HEK293 (cell line): ENCODE data around the gene STAT2.
A peak's percentile ranks its signal among the peaks of the same experiment; 100 is the strongest.

Source experiments
- CTCF ChIA-PET: fragments of 350-600 bp; formaldehyde crosslinking; extraction: SDS; loops from one replicate; lab custom pipeline; 2021; ENCODE audit warnings: antibody characterized with exemption; lab: Yijun Ruan, JAX
- POLR2A ChIA-PET: fragments of 300-600 bp; formaldehyde crosslinking; extraction: SDS; loops from one replicate; lab custom pipeline; 2020; ENCODE audit warnings: antibody characterized with exemption, inconsistent platforms; lab: Yijun Ruan, JAX
- H3K27ac ChIP-seq: fragments of 200-500 bp; sonication (Bioruptor generic); 2 replicates; pipeline ENCODE4 v1.5.1; 2014; ENCODE audit warnings: low read depth, low read length, control low read depth, inconsistent platforms; ENCODE audit errors: extremely low read depth
- H3K36me3 ChIP-seq, 2 experiments: fragments of 200-500 bp in 1 of 2; sonication (Bioruptor generic) in 1 of 2; 1 replicate in 1 of 2; 2 replicates in 1 of 2; pipeline ENCODE4 v1.5.1; 2014 to 2017; ENCODE audit warnings: inconsistent platforms in 2 of 2, low read length in 2 of 2; ENCODE audit not compliant: control insufficient read depth in 2 of 2, insufficient read depth in 1 of 2
- H3K4me1 ChIP-seq: fragments of 200-500 bp; sonication (Bioruptor generic); 2 replicates; pipeline ENCODE4 v1.5.1; 2014; ENCODE audit warnings: mild to moderate bottlenecking, low read length, inconsistent platforms; ENCODE audit not compliant: control insufficient read depth, insufficient read depth
- H3K4me3 ChIP-seq: 2 replicates; pipeline ENCODE4 v1.5.1; 2011; ENCODE audit warnings: low read depth, mild to moderate bottlenecking, control low read depth, low read length, moderate library complexity
- H3K9me3 ChIP-seq: fragments of 200-500 bp; sonication (Bioruptor generic); 2 replicates; pipeline ENCODE4 v1.5.1; 2014; ENCODE audit warnings: low read depth, low read length, inconsistent platforms; ENCODE audit not compliant: control insufficient read depth, insufficient read depth
- GLIS1 ChIP-seq: fragments of 450-650 bp; formaldehyde crosslinking; IDR thresholded peaks from 2 replicates; pipeline ENCODE4 v1.5.1; 2016; ENCODE audit warnings: missing biosample characterization, missing genetic modification characterization
- GLIS2 ChIP-seq: fragments of 450-650 bp; formaldehyde crosslinking; IDR thresholded peaks from 2 replicates; pipeline ENCODE4 v1.5.1; 2016; ENCODE audit warnings: missing biosample characterization, missing genetic modification characterization
- HOXC10 ChIP-seq: sonication (generic); formaldehyde crosslinking; IDR thresholded peaks from 2 replicates; pipeline ENCODE4 v1.8.1; 2023; ENCODE audit warnings: mild to moderate bottlenecking, missing genetic modification reagents
- KLF1 ChIP-seq: fragments of 450-650 bp; formaldehyde crosslinking; IDR thresholded peaks from 2 replicates; pipeline ENCODE4 v1.5.1; 2016; ENCODE audit warnings: missing biosample characterization, missing genetic modification characterization
- MYNN ChIP-seq: fragments of 450-650 bp; formaldehyde crosslinking; IDR thresholded peaks from 2 replicates; pipeline ENCODE4 v1.5.1; 2016; ENCODE audit warnings: missing biosample characterization, missing genetic modification characterization, borderline replicate concordance
- MZF1 ChIP-seq: fragments of 450-650 bp; formaldehyde crosslinking; IDR thresholded peaks from 2 replicates; pipeline ENCODE4 v1.5.1; 2017; ENCODE audit warnings: missing biosample characterization, missing genetic modification characterization, borderline replicate concordance
- PATZ1 ChIP-seq: fragments of 450-650 bp; formaldehyde crosslinking; IDR thresholded peaks from 2 replicates; pipeline ENCODE4 v1.5.1; 2016; ENCODE audit warnings: missing biosample characterization, missing genetic modification characterization
- PRDM10 ChIP-seq: fragments of 450-650 bp; formaldehyde crosslinking; IDR thresholded peaks from 2 replicates; pipeline ENCODE4 v1.5.1; 2016; ENCODE audit warnings: missing biosample characterization, missing genetic modification characterization
- WT1 ChIP-seq: fragments of 450-650 bp; formaldehyde crosslinking; IDR thresholded peaks from 2 replicates; pipeline ENCODE4 v1.5.1; 2016; ENCODE audit warnings: missing biosample characterization, missing genetic modification characterization
- YY1 ChIP-seq: fragments of 450-650 bp; formaldehyde crosslinking; IDR thresholded peaks from 2 replicates; pipeline ENCODE4 v1.5.1; 2018; ENCODE audit warnings: missing biosample characterization, missing genetic modification characterization
- ZBTB17 ChIP-seq: fragments of 450-650 bp; formaldehyde crosslinking; IDR thresholded peaks from 2 replicates; pipeline ENCODE4 v1.5.1; 2016; ENCODE audit warnings: missing biosample characterization, missing genetic modification characterization
- ZBTB20 ChIP-seq: fragments of 450-650 bp; formaldehyde crosslinking; IDR thresholded peaks from 2 replicates; pipeline ENCODE4 v1.5.1; 2016; ENCODE audit warnings: missing biosample characterization, missing genetic modification characterization
- ZFHX2 ChIP-seq: fragments of 450-650 bp; formaldehyde crosslinking; conservative IDR thresholded peaks from 2 replicates; pipeline ENCODE4 v1.5.1; 2016; ENCODE audit warnings: missing biosample characterization, missing genetic modification characterization
- ZNF23 ChIP-seq: fragments of 450-650 bp; formaldehyde crosslinking; IDR thresholded peaks from 2 replicates; pipeline ENCODE4 v1.5.1; 2016; ENCODE audit warnings: missing biosample characterization, missing genetic modification characterization, borderline replicate concordance
- ZNF561 ChIP-seq: fragments of 450-650 bp; IDR thresholded peaks from 2 replicates; pipeline ENCODE4 v1.5.1; 2018; ENCODE audit warnings: missing biosample characterization, missing genetic modification characterization, borderline replicate concordance
- ZNF585B ChIP-seq: fragments of 450-650 bp; formaldehyde crosslinking; IDR thresholded peaks from 2 replicates; pipeline ENCODE4 v1.5.1; 2016; ENCODE audit warnings: missing biosample characterization, missing genetic modification characterization
- ZNF600 ChIP-seq: fragments of 450-650 bp; formaldehyde crosslinking; IDR thresholded peaks from 2 replicates; pipeline ENCODE4 v1.5.1; 2016; ENCODE audit warnings: missing biosample characterization, missing genetic modification characterization
- TF ChIP-seq, protein P1 (sequence below): fragments of 450-650 bp; formaldehyde crosslinking; conservative IDR thresholded peaks from 2 replicates; pipeline ENCODE4 v1.5.1; 2016; ENCODE audit warnings: low read depth, missing biosample characterization, missing genetic modification characterization
- TF ChIP-seq, protein P2 (sequence below): fragments of 450-650 bp; formaldehyde crosslinking; IDR thresholded peaks from 2 replicates; pipeline ENCODE4 v1.5.1; 2017; ENCODE audit warnings: missing biosample characterization, missing genetic modification characterization

Gene STAT2

DNA sequence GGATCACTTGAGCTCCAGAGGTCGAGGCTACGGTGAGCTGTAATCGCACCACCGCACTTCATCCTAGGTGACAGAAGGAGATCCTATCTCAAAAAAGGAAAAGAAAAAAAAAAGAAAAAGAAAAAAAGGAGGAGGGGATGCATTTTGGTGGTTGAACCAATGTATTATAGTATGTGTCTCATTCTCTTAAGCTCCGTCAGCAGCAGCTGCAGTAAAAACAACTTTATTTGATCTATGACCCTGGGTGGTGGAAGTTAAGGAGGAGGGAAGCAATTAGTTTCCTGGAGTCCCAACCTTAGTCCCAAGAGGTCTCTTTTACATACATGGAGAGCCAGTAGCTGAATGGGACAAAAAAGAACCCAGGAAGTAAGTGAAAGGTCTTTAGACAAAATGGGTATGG is 29.5 kb upstream of the STAT2 start:
- no peaks in the 10 kb centered on the region for H3K36me3 ChIP-seq
- H3K4me1 ChIP-seq: no peaks in the 10 kb centered on the region; the same call in 1 of the 2 replicates
- no peak overlapping the region for H3K4me3 ChIP-seq
- H3K9me3 ChIP-seq: no peaks in the 10 kb centered on the region
- CTCF ChIA-PET: interaction anchor here (0.7 kb wide), 1 partner anchor 13 kb away, joined by 5 read pairs; no protein-coding TSS in a partner anchor
- POLR2A ChIA-PET: interaction anchor here (0.6 kb wide), 1 partner anchor 80 kb away, joined by 3 read pairs; no protein-coding TSS in a partner anchor
- TF ChIP-seq GLIS1 (tag by site-specific recombination) (peak; percentile 51), PRDM10 (no peak)
- no peak overlapping the region for H3K27ac ChIP-seq

DNA sequence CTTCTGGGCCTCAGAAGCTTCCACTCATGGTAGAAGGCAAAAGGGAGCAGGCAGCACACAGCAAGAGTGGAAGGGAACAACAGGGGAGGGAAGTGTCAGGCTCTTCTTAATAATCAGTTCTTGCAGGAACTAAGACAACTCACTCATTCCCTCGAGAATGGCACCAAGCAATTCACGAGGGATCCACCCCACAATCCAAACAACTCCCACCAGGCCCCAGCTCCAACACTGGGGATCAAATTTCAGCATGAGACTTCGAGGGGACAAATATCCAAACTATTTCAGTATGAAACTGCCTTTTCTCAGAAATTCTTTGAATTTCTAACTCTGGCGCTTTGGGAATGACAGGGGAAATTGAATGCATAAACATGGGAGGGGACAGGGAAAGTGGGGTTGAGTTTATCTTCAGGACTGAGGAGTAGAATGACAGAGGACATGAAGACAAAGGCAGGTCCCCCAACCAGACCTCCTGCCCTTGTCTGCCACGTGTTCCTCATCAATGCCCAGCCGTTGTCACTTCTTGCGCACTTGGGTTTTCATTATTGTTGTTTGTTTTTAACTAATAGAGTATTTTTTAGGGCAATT is 27.3 kb upstream of the STAT2 start:
- POLR2A ChIA-PET: interaction anchor here (1.2 kb wide), 1 partner anchor 62 kb away, joined by 3 read pairs; the partner anchor contains the start of gene TIMELESS
- no peak overlapping the region for H3K27ac ChIP-seq

DNA sequence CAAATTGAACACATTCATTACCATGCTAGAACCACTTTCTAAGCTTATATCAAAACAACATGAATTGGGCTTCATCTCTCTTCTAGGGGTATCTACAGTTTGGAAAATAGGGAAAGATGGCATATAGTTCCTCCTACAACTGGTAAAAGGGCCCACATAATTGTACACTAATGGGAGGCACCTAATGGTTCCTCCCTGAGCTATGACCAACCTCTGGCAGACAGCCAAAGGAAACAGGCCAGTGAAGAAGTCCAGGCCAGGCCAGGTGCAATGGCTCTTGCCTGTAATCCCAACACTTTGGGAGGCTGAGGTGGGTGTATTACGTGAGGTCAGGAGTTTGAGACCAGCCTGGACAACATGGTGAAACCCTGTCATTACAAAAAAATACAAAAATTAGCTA is 26.0 kb upstream of the STAT2 start:
- Histone ChIP-seq H3K27ac (no peak overlapping the region), H3K4me3 (no peak overlapping the region), H3K36me3 (no peaks in the 10 kb centered on the region), H3K4me1 (no peaks in the 10 kb centered on the region; the same call in 1 of the 2 replicates), H3K9me3 (no peaks in the 10 kb centered on the region)
- ChIA-PET CTCF (interaction anchor here (0.8 kb wide), 1 partner anchor 10 kb away, joined by 3 read pairs; no protein-coding TSS in a partner anchor), POLR2A (interaction anchor here (0.9 to 1.2 kb wide), 2 partner anchors 26 to 64 kb away, joined by 3 to 4 read pairs; partner anchors contain the start of genes STAT2 and TIMELESS)
- no peak for TF ChIP-seq HOXC10 (CRISPR knock-in tag)
- TF ChIP-seq, protein P1, sequence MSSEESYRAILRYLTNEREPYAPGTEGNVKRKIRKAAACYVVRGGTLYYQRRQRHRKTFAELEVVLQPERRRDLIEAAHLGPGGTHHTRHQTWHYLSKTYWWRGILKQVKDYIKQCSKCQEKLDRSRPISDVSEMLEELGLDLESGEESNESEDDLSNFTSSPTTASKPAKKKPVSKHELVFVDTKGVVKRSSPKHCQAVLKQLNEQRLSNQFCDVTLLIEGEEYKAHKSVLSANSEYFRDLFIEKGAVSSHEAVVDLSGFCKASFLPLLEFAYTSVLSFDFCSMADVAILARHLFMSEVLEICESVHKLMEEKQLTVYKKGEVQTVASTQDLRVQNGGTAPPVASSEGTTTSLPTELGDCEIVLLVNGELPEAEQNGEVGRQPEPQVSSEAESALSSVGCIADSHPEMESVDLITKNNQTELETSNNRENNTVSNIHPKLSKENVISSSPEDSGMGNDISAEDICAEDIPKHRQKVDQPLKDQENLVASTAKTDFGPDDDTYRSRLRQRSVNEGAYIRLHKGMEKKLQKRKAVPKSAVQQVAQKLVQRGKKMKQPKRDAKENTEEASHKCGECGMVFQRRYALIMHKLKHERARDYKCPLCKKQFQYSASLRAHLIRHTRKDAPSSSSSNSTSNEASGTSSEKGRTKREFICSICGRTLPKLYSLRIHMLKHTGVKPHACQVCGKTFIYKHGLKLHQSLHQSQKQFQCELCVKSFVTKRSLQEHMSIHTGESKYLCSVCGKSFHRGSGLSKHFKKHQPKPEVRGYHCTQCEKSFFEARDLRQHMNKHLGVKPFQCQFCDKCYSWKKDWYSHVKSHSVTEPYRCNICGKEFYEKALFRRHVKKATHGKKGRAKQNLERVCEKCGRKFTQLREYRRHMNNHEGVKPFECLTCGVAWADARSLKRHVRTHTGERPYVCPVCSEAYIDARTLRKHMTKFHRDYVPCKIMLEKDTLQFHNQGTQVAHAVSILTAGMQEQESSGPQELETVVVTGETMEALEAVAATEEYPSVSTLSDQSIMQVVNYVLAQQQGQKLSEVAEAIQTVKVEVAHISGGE (tag by site-specific recombination): no peak
- TF ChIP-seq WT1 (tag by site-specific recombination): peak; percentile 84
- TF ChIP-seq ZNF23 (tag by site-specific recombination): no peak
- no peak for TF ChIP-seq ZBTB17 (tag by site-specific recombination)

More for the DNA sequence above, 27.3 kb upstream of the STAT2 start:
- TF ChIP-seq PATZ1 (tag by site-specific recombination) (peak; percentile 22; the same call in 1 of the 2 replicates), YY1 (tag by site-specific recombination) (no peak), ZNF600 (tag by site-specific recombination) (0 out of 2 replicates have a peak, but pooled peaks have one; percentile 15), MYNN (tag by site-specific recombination) (no peak), ZNF585B (no peak), ZNF561 (tag by site-specific recombination) (no peak), MZF1 (tag by site-specific recombination) (0 out of 2 replicates have a peak, but pooled peaks have one; percentile 23), KLF1 (tag by site-specific recombination) (peak; percentile 88), GLIS2 (tag by site-specific recombination) (no peak), ZBTB20 (tag by site-specific recombination) (no peak), ZFHX2 (0 out of 2 replicates have a peak, but pooled peaks have one; percentile 27), WT1 (tag by site-specific recombination) (peak; percentile 40; the same call in 1 of the 2 replicates)
- TF ChIP-seq, protein P2, sequence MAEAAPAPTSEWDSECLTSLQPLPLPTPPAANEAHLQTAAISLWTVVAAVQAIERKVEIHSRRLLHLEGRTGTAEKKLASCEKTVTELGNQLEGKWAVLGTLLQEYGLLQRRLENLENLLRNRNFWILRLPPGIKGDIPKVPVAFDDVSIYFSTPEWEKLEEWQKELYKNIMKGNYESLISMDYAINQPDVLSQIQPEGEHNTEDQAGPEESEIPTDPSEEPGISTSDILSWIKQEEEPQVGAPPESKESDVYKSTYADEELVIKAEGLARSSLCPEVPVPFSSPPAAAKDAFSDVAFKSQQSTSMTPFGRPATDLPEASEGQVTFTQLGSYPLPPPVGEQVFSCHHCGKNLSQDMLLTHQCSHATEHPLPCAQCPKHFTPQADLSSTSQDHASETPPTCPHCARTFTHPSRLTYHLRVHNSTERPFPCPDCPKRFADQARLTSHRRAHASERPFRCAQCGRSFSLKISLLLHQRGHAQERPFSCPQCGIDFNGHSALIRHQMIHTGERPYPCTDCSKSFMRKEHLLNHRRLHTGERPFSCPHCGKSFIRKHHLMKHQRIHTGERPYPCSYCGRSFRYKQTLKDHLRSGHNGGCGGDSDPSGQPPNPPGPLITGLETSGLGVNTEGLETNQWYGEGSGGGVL: 0 out of 2 replicates have a peak, but pooled peaks have one; percentile 25
- Histone ChIP-seq H3K36me3 (no peaks in the 10 kb centered on the region), H3K4me1 (no peaks in the 10 kb centered on the region; the same call in 1 of the 2 replicates), H3K9me3 (no peaks in the 10 kb centered on the region), H3K4me3 (no peak overlapping the region)
- CTCF ChIA-PET: no interaction called here
